H9 (cell line): ENCODE results near the gene VASP. TPM values are rescaled to one million over a fixed set of nuclear protein-coding genes. Genes with fewer than 3 reads are reported as not detected.

ENCODE experiments used
- DNase-seq: peaks from one replicate; pipeline ENCODE4 v3.0.0-alpha.2; 2017
- H2AFZ ChIP-seq: one replicate; pipeline ENCODE4 v1.6.1; 2013; ENCODE audit warnings: mild to moderate bottlenecking, low read length, control low read depth, moderate library complexity
- H2AK5ac ChIP-seq: 2 replicates; pipeline ENCODE4 v1.6.1; 2013; ENCODE audit warnings: low read length, control low read depth, mixed read lengths; ENCODE audit not compliant: insufficient read length
- H2BK120ac ChIP-seq: one replicate; pipeline ENCODE4 v1.6.1; 2013; ENCODE audit warnings: low read depth, mild to moderate bottlenecking, low read length, control low read depth, inconsistent platforms; ENCODE audit not compliant: poor library complexity, severe bottlenecking
- H2BK12ac ChIP-seq: 2 replicates; pipeline ENCODE4 v1.6.1; 2013; ENCODE audit warnings: low read length, control low read depth, mixed read lengths, low read depth; ENCODE audit not compliant: insufficient read length
- H2BK15ac ChIP-seq: 2 replicates; pipeline ENCODE4 v1.6.1; 2013; ENCODE audit warnings: low read depth, low read length, control low read depth
- H2BK20ac ChIP-seq: one replicate; pipeline ENCODE4 v1.6.1; 2013; ENCODE audit warnings: low read depth, mild to moderate bottlenecking, low read length, control low read depth, inconsistent platforms; ENCODE audit not compliant: poor library complexity, severe bottlenecking
- H2BK5ac ChIP-seq: 2 replicates; pipeline ENCODE4 v1.6.1; 2013; ENCODE audit warnings: low read length, control low read depth, mixed read lengths; ENCODE audit not compliant: insufficient read length
- H3K14ac ChIP-seq: 2 replicates; pipeline ENCODE4 v1.6.1; 2013; ENCODE audit warnings: low read length, control low read depth; ENCODE audit not compliant: insufficient read depth
- H3K18ac ChIP-seq: 2 replicates; pipeline ENCODE4 v1.6.1; 2013; ENCODE audit warnings: low read depth, mild to moderate bottlenecking, mixed read lengths, low read length, control low read depth; ENCODE audit not compliant: insufficient read length
- H3K23ac ChIP-seq: 2 replicates; pipeline ENCODE4 v1.6.1; 2013; ENCODE audit warnings: low read length, control low read depth, mixed read lengths, low read depth; ENCODE audit not compliant: insufficient read length
- H3K23me2 ChIP-seq: 2 replicates; pipeline ENCODE4 v1.6.1; 2013; ENCODE audit warnings: low read depth, mild to moderate bottlenecking, mixed read lengths, low read length, control low read depth; ENCODE audit not compliant: insufficient read length, poor library complexity, severe bottlenecking
- H3K27ac ChIP-seq: 2 replicates; pipeline ENCODE4 v1.5.1; 2013; ENCODE audit warnings: low read length, control low read depth, mixed read lengths, low read depth; ENCODE audit not compliant: insufficient read length
- H3K27me3 ChIP-seq: 2 replicates; pipeline ENCODE4 v1.6.1; 2013; ENCODE audit warnings: low read length, control low read depth, inconsistent platforms; ENCODE audit not compliant: insufficient read depth
- H3K4ac ChIP-seq: 2 replicates; pipeline ENCODE4 v1.6.1; 2013; ENCODE audit warnings: low read depth, mild to moderate bottlenecking, control low read depth, inconsistent platforms, low read length, moderate library complexity
- H3K4me1 ChIP-seq: 2 replicates; pipeline ENCODE4 v1.6.1; 2013; ENCODE audit warnings: low read length, control low read depth, inconsistent platforms; ENCODE audit not compliant: insufficient read depth
- H3K4me2 ChIP-seq: 2 replicates; pipeline ENCODE4 v1.6.1; 2013; ENCODE audit warnings: low read length, control low read depth, mixed read lengths; ENCODE audit not compliant: insufficient read length, insufficient read depth
- H3K56ac ChIP-seq: 2 replicates; pipeline ENCODE4 v1.6.1; 2013; ENCODE audit warnings: low read depth, mild to moderate bottlenecking, mixed read lengths, low read length, control low read depth; ENCODE audit not compliant: insufficient read length
- H3K79me1 ChIP-seq: 2 replicates; pipeline ENCODE4 v1.6.1; 2013; ENCODE audit warnings: low read depth, mild to moderate bottlenecking, moderate library complexity, low read length, control low read depth, inconsistent platforms; ENCODE audit not compliant: insufficient read depth, poor library complexity, severe bottlenecking
- H3K79me2 ChIP-seq: 2 replicates; pipeline ENCODE4 v1.6.1; 2013; ENCODE audit warnings: low read length, control low read depth, inconsistent platforms; ENCODE audit not compliant: insufficient read depth
- H3K9ac ChIP-seq: 2 replicates; pipeline ENCODE4 v1.6.1; 2013; ENCODE audit warnings: low read length, control low read depth, mixed read lengths; ENCODE audit not compliant: insufficient read length; ENCODE audit errors: extremely low read depth
- H3K9me3 ChIP-seq: one replicate; pipeline ENCODE4 v1.6.1; 2013; ENCODE audit warnings: low read depth, low read length, inconsistent platforms; ENCODE audit not compliant: control insufficient read depth
- H3T11ph ChIP-seq: one replicate; pipeline ENCODE4 v1.6.1; 2013; ENCODE audit warnings: mild to moderate bottlenecking, low read length, control low read depth, inconsistent platforms
- H4K20me1 ChIP-seq: one replicate; pipeline ENCODE4 v1.6.1; 2013; ENCODE audit not compliant: control insufficient read depth, insufficient read length, insufficient read depth
- H4K5ac ChIP-seq: 2 replicates; pipeline ENCODE4 v1.6.1; 2013; ENCODE audit warnings: low read depth, mild to moderate bottlenecking, mixed read lengths, low read length, control low read depth; ENCODE audit not compliant: insufficient read length
- H4K8ac ChIP-seq: replicated peaks from 2 replicates; pipeline ENCODE4 v1.6.1; 2013; ENCODE audit warnings: low read length, control low read depth, mixed read lengths, low read depth; ENCODE audit not compliant: insufficient read length
- H4K91ac ChIP-seq: 2 replicates; pipeline ENCODE4 v1.6.1; 2013; ENCODE audit warnings: low read depth, mild to moderate bottlenecking, moderate library complexity, mixed read lengths, low read length, control low read depth; ENCODE audit not compliant: insufficient read length
- H3K27ac Mint-ChIP-seq, 3 experiments: 2 replicates in 2 of 3; 3 replicates in 1 of 3; pipeline ENCODE4 v1.8.0; 2020 to 2021; ENCODE audit warnings: mixed read lengths in 3 of 3, mild to moderate bottlenecking in 1 of 3, moderate library complexity in 1 of 3
- H3K27me3 Mint-ChIP-seq: 2 replicates; pipeline ENCODE4 v1.8.0; 2021; ENCODE audit warnings: low read depth, mild to moderate bottlenecking, moderate library complexity, mixed read lengths
- H3K36me3 Mint-ChIP-seq, 3 experiments: 2 replicates in 2 of 3; 3 replicates in 1 of 3; pipeline ENCODE4 v1.8.0; 2020 to 2021; ENCODE audit warnings: low read depth in 3 of 3, mixed read lengths in 3 of 3; ENCODE audit not compliant: insufficient read depth in 1 of 3
- H3K4me1 Mint-ChIP-seq, 2 experiments: 2 replicates each; pipeline ENCODE4 v1.8.0; 2020; ENCODE audit warnings: mixed read lengths in 2 of 2
- H3K4me3 Mint-ChIP-seq, 2 experiments: 2 replicates in 1 of 2; 3 replicates in 1 of 2; pipeline ENCODE4 v1.8.0; 2020 to 2021; ENCODE audit warnings: mild to moderate bottlenecking in 2 of 2, mixed read lengths in 2 of 2, moderate library complexity in 1 of 2
- H3K9me3 Mint-ChIP-seq, 2 experiments: 2 replicates in 1 of 2; 3 replicates in 1 of 2; pipeline ENCODE4 v1.8.0; 2020; ENCODE audit warnings: mild to moderate bottlenecking in 2 of 2, mixed read lengths in 2 of 2, moderate library complexity in 1 of 2
- WGBS: extraction: QIAGEN DNeasy Blood & Tissue Kit; methylation state at CpG from one replicate; pipeline ENCODE4 v1.1.7; 2013; ENCODE audit warnings: missing lambda C conversion rate, low lambda C conversion rate, mixed read lengths; ENCODE audit not compliant: insufficient read length; ENCODE audit errors: extremely low coverage; 5-methylcytosine and 5-hydroxymethylcytosine counted together
- total RNA-seq: library from RNA; stranded (reverse); gene quantifications from 2 replicates; pipeline ENCODE4 v1.2.1, GENCODE V29; 2021
- TF ChIP-seq, protein P1 (sequence below): fragments of 200-600 bp; sonication (generic); conservative IDR thresholded peaks from 3 replicates; pipeline ENCODE4 v1.8.0; 2021; ENCODE audit warnings: antibody characterized with exemption, mild to moderate bottlenecking

Gene VASP
- total RNA-seq, 1 experiment from 2014 or later, result 157 TPM

DNA sequence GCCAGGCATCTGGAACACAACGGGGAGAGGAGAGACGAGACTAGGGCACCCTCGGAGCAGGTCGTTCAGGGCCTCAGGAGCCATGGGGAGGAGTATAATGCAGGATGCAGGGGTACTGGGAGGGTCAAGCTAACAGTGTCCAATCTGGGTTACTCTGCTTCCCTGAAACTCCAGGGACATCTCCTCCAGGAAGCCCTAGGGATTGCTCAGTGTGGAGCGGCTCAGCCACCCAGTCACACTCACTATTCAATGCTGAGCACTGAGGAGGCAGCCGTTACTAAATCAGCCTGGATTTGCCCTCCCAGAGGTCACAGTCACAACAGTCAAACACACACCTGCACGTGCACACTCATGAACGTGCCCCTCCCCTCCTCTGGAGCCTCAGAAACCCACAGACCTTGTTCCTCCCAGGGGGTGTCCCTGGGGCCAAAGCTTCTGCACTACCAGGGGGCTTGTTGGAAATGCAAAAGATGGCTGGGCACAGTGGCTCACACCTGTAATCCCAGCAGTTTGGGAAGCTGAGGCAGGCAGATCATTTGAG is 46.4 kb upstream of the VASP start:
- Histone ChIP-seq H3K23ac (no peak overlapping the region), H3K4ac (no peak overlapping the region), H4K91ac (no peak overlapping the region), H4K5ac (no peak overlapping the region), H2BK20ac (no peak overlapping the region), H2AK5ac (no peak overlapping the region), H4K20me1 (no peaks in the 10 kb centered on the region), H4K8ac (no peak overlapping the region), H3K9ac (no peak overlapping the region), H2BK120ac (no peak overlapping the region), H3K79me2 (no peaks in the 10 kb centered on the region), H2AFZ (no peak overlapping the region), H3K27me3 (no peaks in the 10 kb centered on the region), H3K4me1 (no peaks in the 10 kb centered on the region), H3K56ac (no peak overlapping the region), H2BK12ac (no peak overlapping the region), H3K14ac (no peak overlapping the region), H3K9me3 (no peaks in the 10 kb centered on the region), H3K27ac (no peak overlapping the region), H3K79me1 (no peaks in the 10 kb centered on the region), H3K4me2 (no peak overlapping the region), H2BK5ac (no peak overlapping the region), H2BK15ac (no peak overlapping the region), H3T11ph (no peak overlapping the region), H3K18ac (no peak overlapping the region), H3K23me2 (no peaks in the 10 kb centered on the region)
- WGBS, result no CpG with 5 or more reads among the region's 8 CpGs
- H3K27me3 Mint-ChIP-seq, result peaks cover 16% of the 10 kb centered on the region
- H3K27ac Mint-ChIP-seq, result peak overlapping the region in 1 of 3 experiments; percentile 32; a peak in 2 of 7 replicates
- H3K4me1 Mint-ChIP-seq, result peaks cover 4 to 15% of the 10 kb centered on the region in 2 experiments
- TF ChIP-seq, protein P1, sequence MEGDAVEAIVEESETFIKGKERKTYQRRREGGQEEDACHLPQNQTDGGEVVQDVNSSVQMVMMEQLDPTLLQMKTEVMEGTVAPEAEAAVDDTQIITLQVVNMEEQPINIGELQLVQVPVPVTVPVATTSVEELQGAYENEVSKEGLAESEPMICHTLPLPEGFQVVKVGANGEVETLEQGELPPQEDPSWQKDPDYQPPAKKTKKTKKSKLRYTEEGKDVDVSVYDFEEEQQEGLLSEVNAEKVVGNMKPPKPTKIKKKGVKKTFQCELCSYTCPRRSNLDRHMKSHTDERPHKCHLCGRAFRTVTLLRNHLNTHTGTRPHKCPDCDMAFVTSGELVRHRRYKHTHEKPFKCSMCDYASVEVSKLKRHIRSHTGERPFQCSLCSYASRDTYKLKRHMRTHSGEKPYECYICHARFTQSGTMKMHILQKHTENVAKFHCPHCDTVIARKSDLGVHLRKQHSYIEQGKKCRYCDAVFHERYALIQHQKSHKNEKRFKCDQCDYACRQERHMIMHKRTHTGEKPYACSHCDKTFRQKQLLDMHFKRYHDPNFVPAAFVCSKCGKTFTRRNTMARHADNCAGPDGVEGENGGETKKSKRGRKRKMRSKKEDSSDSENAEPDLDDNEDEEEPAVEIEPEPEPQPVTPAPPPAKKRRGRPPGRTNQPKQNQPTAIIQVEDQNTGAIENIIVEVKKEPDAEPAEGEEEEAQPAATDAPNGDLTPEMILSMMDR, result no peak
- no peaks in the 10 kb centered on the region for H3K36me3 Mint-ChIP-seq
- H3K4me3 Mint-ChIP-seq, result no peak overlapping the region; a peak in 1 of 5 replicates
- no peaks in the 10 kb centered on the region; a peak in 1 of 5 replicates for H3K9me3 Mint-ChIP-seq
- DNase-seq, result no peak
